Neural progenitor cell (in vitro differentiated cells): ENCODE data around the gene KRTAP4-2.

Experiments used
- EZH2phosphoT487 ChIP-seq: fragments of 200-600 bp; sonication (generic); IDR thresholded peaks from 2 replicates; pipeline ENCODE4 v1.6.1; 2017; ENCODE audit warnings: antibody characterized with exemption
- TF ChIP-seq, protein P1 (sequence below): fragments of 200-600 bp; sonication (generic); IDR thresholded peaks from 2 replicates; pipeline ENCODE4 v1.5.1; 2017; ENCODE audit warnings: antibody characterized with exemption, mild to moderate bottlenecking

DNA sequence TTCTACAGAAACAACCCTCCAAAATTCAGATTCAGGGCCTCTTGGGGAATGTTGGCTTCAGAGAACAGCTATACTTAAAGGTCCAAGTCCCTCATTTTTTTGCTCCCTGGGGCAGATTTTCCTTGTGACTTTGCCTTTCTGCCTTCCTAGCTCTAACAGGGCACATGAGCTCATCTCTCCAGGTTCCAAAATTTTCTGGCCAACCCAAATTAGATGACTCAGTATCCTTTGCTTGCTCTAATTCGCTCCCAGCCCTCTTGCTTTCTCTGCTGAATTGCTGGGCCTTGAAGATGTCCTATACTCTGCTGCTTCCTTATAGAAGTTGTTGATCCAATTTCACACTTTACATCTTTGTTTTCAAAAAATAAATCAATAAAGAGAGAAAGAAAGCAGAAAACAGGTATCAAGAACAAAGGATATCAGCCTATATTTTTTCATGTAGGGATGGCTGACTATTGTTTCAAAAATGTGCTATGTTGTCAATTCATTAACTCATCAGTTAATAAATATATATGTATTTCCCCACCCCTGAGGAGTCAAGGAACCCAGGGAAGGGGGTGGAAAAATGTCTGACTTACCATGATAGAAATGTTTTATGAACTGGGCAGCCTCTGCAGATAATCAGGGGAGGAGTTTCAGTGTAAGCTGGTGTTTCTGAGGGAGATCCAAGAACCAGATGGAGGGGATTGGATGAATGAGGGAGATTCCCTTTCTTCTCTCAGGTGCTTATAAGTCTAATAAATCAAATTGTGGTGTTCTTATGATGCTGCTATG is 1.0 kb upstream of the KRTAP4-2 start:
- TF ChIP-seq, protein P1, sequence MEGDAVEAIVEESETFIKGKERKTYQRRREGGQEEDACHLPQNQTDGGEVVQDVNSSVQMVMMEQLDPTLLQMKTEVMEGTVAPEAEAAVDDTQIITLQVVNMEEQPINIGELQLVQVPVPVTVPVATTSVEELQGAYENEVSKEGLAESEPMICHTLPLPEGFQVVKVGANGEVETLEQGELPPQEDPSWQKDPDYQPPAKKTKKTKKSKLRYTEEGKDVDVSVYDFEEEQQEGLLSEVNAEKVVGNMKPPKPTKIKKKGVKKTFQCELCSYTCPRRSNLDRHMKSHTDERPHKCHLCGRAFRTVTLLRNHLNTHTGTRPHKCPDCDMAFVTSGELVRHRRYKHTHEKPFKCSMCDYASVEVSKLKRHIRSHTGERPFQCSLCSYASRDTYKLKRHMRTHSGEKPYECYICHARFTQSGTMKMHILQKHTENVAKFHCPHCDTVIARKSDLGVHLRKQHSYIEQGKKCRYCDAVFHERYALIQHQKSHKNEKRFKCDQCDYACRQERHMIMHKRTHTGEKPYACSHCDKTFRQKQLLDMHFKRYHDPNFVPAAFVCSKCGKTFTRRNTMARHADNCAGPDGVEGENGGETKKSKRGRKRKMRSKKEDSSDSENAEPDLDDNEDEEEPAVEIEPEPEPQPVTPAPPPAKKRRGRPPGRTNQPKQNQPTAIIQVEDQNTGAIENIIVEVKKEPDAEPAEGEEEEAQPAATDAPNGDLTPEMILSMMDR: no peak
- TF ChIP-seq EZH2phosphoT487: no peak
